K562 (cell line): ENCODE data around the gene FES. TPM values are rescaled to one million over a fixed set of nuclear protein-coding genes. Genes with fewer than 3 reads are reported as not detected.
A peak's percentile ranks its signal among the peaks of the same experiment; 100 is the strongest.

ENCODE experiments used
- ATF1 ChIP-seq, 2 experiments: fragments of 450-650 bp in 1 of 2; IDR thresholded peaks; 2 replicates each; pipeline ENCODE4 v1.6.1; 2016; ENCODE audit warnings: missing compliant biosample characterization in 1 of 2, missing genetic modification characterization in 1 of 2
- CBFA2T3 ChIP-seq: fragments of 450-650 bp; IDR thresholded peaks from 2 replicates; pipeline ENCODE4 v1.6.1; 2017
- CREB1 ChIP-seq, 2 experiments: sonication (generic) in 1 of 2; formaldehyde crosslinking in 1 of 2; IDR thresholded peaks; 2 replicates each; pipeline versions ENCODE4 v1.6.1 to v1.8.0; 2012 to 2022; ENCODE audit warnings: inconsistent platforms in 1 of 2, mild to moderate bottlenecking in 1 of 2, missing genetic modification reagents in 1 of 2, moderate library complexity in 1 of 2
- CREM ChIP-seq: IDR thresholded peaks from 2 replicates; pipeline ENCODE4 v1.6.1; 2014; ENCODE audit warnings: antibody characterized with exemption, low read depth
- GTF2A2 ChIP-seq: IDR thresholded peaks from 2 replicates; pipeline ENCODE4 v1.6.1; 2016; ENCODE audit warnings: mild to moderate bottlenecking, missing genetic modification characterization, missing compliant biosample characterization
- KDM4B ChIP-seq, 2 experiments: fragments of 450-650 bp in 1 of 2; sonication (generic) in 1 of 2; IDR thresholded peaks; 2 replicates each; pipeline ENCODE4 v1.6.1; 2016 to 2017; ENCODE audit warnings: borderline replicate concordance in 2 of 2, antibody characterized with exemption in 1 of 2, low read depth in 1 of 2, mild to moderate bottlenecking in 1 of 2
- MTA3 ChIP-seq: fragments of 450-650 bp; formaldehyde crosslinking; IDR thresholded peaks from 2 replicates; pipeline ENCODE4 v1.6.1; 2017; ENCODE audit warnings: mild to moderate bottlenecking, borderline replicate concordance
- NCOA4 ChIP-seq: fragments of 450-650 bp; IDR thresholded peaks from 2 replicates; pipeline ENCODE4 v1.6.1; 2018; ENCODE audit warnings: mild to moderate bottlenecking; ENCODE audit not compliant: partially characterized antibody
- PURB ChIP-seq: sonication (generic); formaldehyde crosslinking; IDR thresholded peaks from 2 replicates; pipeline ENCODE4 v1.9.0; 2021; ENCODE audit warnings: low read depth, mild to moderate bottlenecking, missing genetic modification reagents
- RAD51 ChIP-seq: fragments of 450-650 bp; IDR thresholded peaks from 2 replicates; pipeline ENCODE4 v1.7.1; 2016; ENCODE audit warnings: low read depth, mild to moderate bottlenecking, borderline replicate concordance
- RB1 ChIP-seq: fragments of 450-650 bp; IDR thresholded peaks from 2 replicates; pipeline ENCODE4 v1.6.1; 2017; ENCODE audit warnings: low read depth, mild to moderate bottlenecking
- RBM14 ChIP-seq: fragments of 200-400 bp; formaldehyde crosslinking; IDR thresholded peaks from 2 replicates; pipeline ENCODE4 v1.6.1; 2018; ENCODE audit warnings: low read depth, mild to moderate bottlenecking, low read length, moderate library complexity, borderline replicate concordance; ENCODE audit not compliant: insufficient read depth
- TCF15 ChIP-seq: fragments of 250-450 bp; sonication (Bioruptor Pico); IDR thresholded peaks from 2 replicates; pipeline ENCODE4 v1.8.0; 2022; ENCODE audit warnings: moderate library complexity, mild to moderate bottlenecking, inconsistent platforms
- ZNF507 ChIP-seq: conservative IDR thresholded peaks from 2 replicates; pipeline ENCODE4 v1.6.1; 2017; ENCODE audit warnings: missing genetic modification characterization, missing compliant biosample characterization
- ZNF740 ChIP-seq, 3 experiments: fragments of 200-800 bp in 1 of 3; sonication (Bioruptor generic) in 1 of 3; sonication (generic) in 1 of 3; formaldehyde crosslinking in 1 of 3; IDR thresholded peaks; 2 replicates each; pipeline versions ENCODE4 v1.6.1 to v1.8.0; 2016 to 2022; ENCODE audit warnings: mild to moderate bottlenecking in 2 of 3, missing compliant biosample characterization in 2 of 3, missing genetic modification characterization in 2 of 3, missing genetic modification reagents in 1 of 3
- polyA plus RNA-seq, 8 experiments: library from polyadenylated mRNA; depleted of rRNA in 4 of 8; stranded (reverse) in 5 of 8; unstranded in 3 of 8; fragments of >200 nt; fragmentation: Nextera tagmentation in 2 of 8; fragmentation: Illumina TruSeq in 1 of 8; extraction: Ambion mirVana in 2 of 8; extraction: Trizol in 1 of 8; gene quantifications; 2 replicates each; pipeline versions ENCODE4 v1.2.1 to v1.2.3, GENCODE V29; 2011 to 2014; ENCODE audit warnings: inconsistent platforms in 1 of 8, missing spikeins in 1 of 8
- total RNA-seq, 7 experiments: library from RNA; depleted of rRNA in 6 of 7; stranded (reverse); fragments of >200 nt in 6 of 7; fragmentation: Illumina TruSeq in 2 of 7; extraction: Trizol in 2 of 7; gene quantifications; 2 replicates each; pipeline versions ENCODE4 v1.2.1 to v1.2.3, GENCODE V29; 2011 to 2021; ENCODE audit warnings: low replicate concordance in 1 of 7
- TF ChIP-seq, protein P1 (sequence below), 2 experiments: fragments of 450-650 bp; conservative IDR thresholded peaks; 2 replicates each; pipeline ENCODE4 v1.6.1; 2017; ENCODE audit warnings: mild to moderate bottlenecking in 2 of 2, moderate library complexity in 2 of 2

The FES gene
- total and polyA plus RNA-seq, 9 of the 15 experiments (the other 6 are each of a cell fraction or from before 2014, with no cell fraction given): 0.38 to 2.6 (median 0.82) TPM

DNA sequence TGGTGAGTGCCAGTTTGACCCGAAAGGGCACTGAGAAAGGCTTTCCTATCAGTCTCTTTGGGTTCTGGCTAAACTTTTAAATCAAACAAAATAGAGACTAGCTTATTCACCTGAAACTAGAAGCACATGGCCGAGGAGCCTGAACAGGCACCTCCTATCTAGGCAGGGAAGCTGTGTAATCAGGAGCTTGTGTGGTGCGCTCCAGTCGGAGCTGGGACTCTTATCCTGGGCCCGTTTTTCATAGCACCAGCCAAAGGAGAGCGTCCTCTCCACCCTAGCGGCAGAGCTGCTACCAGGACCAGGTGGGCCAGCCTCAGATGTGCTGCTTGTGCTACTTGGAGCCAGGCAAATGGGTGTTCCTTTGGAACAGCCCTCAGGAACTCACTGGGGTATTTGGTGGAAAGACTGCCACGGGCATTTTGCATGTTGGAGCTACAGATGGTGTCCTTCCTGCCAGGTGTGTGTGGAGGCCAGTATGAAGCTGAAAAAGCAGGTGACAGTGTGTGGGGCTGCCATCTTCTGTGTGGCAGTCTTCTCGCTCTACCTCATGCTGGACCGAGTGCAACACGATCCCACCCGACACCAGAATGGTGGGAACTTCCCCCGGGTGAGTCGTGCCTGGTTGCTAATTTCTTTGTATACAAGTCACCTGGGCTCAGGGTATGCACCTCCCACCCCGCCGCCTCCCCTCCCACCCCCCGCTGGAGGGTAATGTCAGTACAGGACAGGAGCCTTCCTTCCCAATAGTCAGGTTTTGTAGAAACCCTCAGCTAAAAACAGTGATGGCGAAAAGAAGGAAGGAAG, 19.6 kb downstream of the FES start (continued):
- TF ChIP-seq, protein P1, sequence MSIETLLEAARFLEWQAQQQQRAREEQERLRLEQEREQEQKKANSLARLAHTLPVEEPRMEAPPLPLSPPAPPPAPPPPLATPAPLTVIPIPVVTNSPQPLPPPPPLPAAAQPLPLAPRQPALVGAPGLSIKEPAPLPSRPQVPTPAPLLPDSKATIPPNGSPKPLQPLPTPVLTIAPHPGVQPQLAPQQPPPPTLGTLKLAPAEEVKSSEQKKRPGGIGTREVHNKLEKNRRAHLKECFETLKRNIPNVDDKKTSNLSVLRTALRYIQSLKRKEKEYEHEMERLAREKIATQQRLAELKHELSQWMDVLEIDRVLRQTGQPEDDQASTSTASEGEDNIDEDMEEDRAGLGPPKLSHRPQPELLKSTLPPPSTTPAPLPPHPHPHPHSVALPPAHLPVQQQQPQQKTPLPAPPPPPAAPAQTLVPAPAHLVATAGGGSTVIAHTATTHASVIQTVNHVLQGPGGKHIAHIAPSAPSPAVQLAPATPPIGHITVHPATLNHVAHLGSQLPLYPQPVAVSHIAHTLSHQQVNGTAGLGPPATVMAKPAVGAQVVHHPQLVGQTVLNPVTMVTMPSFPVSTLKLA (conservative IDR thresholded peaks at IDR 0.05): peak; percentile 46 to 71; a peak in 3 of 4 replicates
- TF ChIP-seq ZNF740 (CRISPR knock-in tag; IDR thresholded peaks at IDR 0.05) (no peak), ZNF740 (tag; IDR thresholded peaks at IDR 0.05) (no peak), ZNF507 (tag) (no peak), GTF2A2 (tag) (no peak; the same call in 1 of the 2 replicates), CREB1 (IDR thresholded peaks at IDR 0.05) (no peak), CREB1 (CRISPR knock-in tag; IDR thresholded peaks at IDR 0.05) (0 out of 2 replicates have a peak, but pooled peaks have one; percentile 17), NCOA4 (no peak), RB1 (no peak), MTA3 (peak; percentile 41), KDM4B (IDR thresholded peaks at IDR 0.05; ENCODE audit: borderline replicate concordance in 2 of 2, low read depth in 1 of 2) (0 out of 4 replicates have a peak, but pooled peaks of 1 of the 2 experiments have one; percentile 43), TCF15 (CRISPR knock-in tag) (no peak), PURB (CRISPR knock-in tag) (no peak), RAD51 (no peak), CBFA2T3 (peak; percentile 32; the same call in 1 of the 2 replicates), CREM (no peak), RBM14 (no peak), ATF1 (CRISPR knock-in tag; IDR thresholded peaks at IDR 0.05) (no peak), ATF1 (tag; IDR thresholded peaks at IDR 0.05) (no peak)
